HEK293 (cell line): ENCODE results near the gene HNRNPUL1.
A peak's percentile ranks its signal among the peaks of the same experiment; 100 is the strongest.

Source experiments
- CTCF ChIA-PET: fragments of 350-600 bp; formaldehyde crosslinking; extraction: SDS; loops from one replicate; lab custom pipeline; 2021; ENCODE audit warnings: antibody characterized with exemption; lab: Yijun Ruan, JAX
- POLR2A ChIA-PET: fragments of 300-600 bp; formaldehyde crosslinking; extraction: SDS; loops from one replicate; lab custom pipeline; 2020; ENCODE audit warnings: antibody characterized with exemption, inconsistent platforms; lab: Yijun Ruan, JAX
- H3K27ac ChIP-seq: fragments of 200-500 bp; sonication (Bioruptor generic); 2 replicates; pipeline ENCODE4 v1.5.1; 2014; ENCODE audit warnings: low read depth, low read length, control low read depth, inconsistent platforms; ENCODE audit errors: extremely low read depth
- H3K36me3 ChIP-seq, 2 experiments: fragments of 200-500 bp in 1 of 2; sonication (Bioruptor generic) in 1 of 2; 1 replicate in 1 of 2; 2 replicates in 1 of 2; pipeline ENCODE4 v1.5.1; 2014 to 2017; ENCODE audit warnings: inconsistent platforms in 2 of 2, low read length in 2 of 2; ENCODE audit not compliant: control insufficient read depth in 2 of 2, insufficient read depth in 1 of 2
- H3K4me1 ChIP-seq: fragments of 200-500 bp; sonication (Bioruptor generic); 2 replicates; pipeline ENCODE4 v1.5.1; 2014; ENCODE audit warnings: mild to moderate bottlenecking, low read length, inconsistent platforms; ENCODE audit not compliant: control insufficient read depth, insufficient read depth
- H3K4me3 ChIP-seq: 2 replicates; pipeline ENCODE4 v1.5.1; 2011; ENCODE audit warnings: low read depth, mild to moderate bottlenecking, control low read depth, low read length, moderate library complexity
- H3K9me3 ChIP-seq: fragments of 200-500 bp; sonication (Bioruptor generic); 2 replicates; pipeline ENCODE4 v1.5.1; 2014; ENCODE audit warnings: low read depth, low read length, inconsistent platforms; ENCODE audit not compliant: control insufficient read depth, insufficient read depth
- MYNN ChIP-seq: fragments of 450-650 bp; formaldehyde crosslinking; IDR thresholded peaks from 2 replicates; pipeline ENCODE4 v1.5.1; 2016; ENCODE audit warnings: missing biosample characterization, missing genetic modification characterization, borderline replicate concordance
- SCRT2 ChIP-seq: fragments of 450-650 bp; formaldehyde crosslinking; IDR thresholded peaks from 2 replicates; pipeline ENCODE4 v1.5.1; 2016; ENCODE audit warnings: missing biosample characterization, missing genetic modification characterization
- SP7 ChIP-seq: fragments of 450-650 bp; formaldehyde crosslinking; IDR thresholded peaks from 2 replicates; pipeline ENCODE4 v1.5.1; 2016; ENCODE audit warnings: missing biosample characterization, missing genetic modification characterization
- YY2 ChIP-seq: fragments of 450-650 bp; formaldehyde crosslinking; IDR thresholded peaks from 2 replicates; pipeline ENCODE4 v1.5.1; 2016; ENCODE audit warnings: missing biosample characterization, missing genetic modification characterization
- ZBTB10 ChIP-seq: fragments of 450-650 bp; formaldehyde crosslinking; IDR thresholded peaks from 2 replicates; pipeline ENCODE4 v1.5.1; 2016; ENCODE audit warnings: missing biosample characterization, missing genetic modification characterization
- ZBTB49 ChIP-seq: fragments of 450-650 bp; formaldehyde crosslinking; IDR thresholded peaks from 2 replicates; pipeline ENCODE4 v1.5.1; 2016; ENCODE audit warnings: missing biosample characterization, missing genetic modification characterization, low read depth
- ZFHX2 ChIP-seq: fragments of 450-650 bp; formaldehyde crosslinking; conservative IDR thresholded peaks from 2 replicates; pipeline ENCODE4 v1.5.1; 2016; ENCODE audit warnings: missing biosample characterization, missing genetic modification characterization
- ZFP3 ChIP-seq: fragments of 450-650 bp; formaldehyde crosslinking; IDR thresholded peaks from 2 replicates; pipeline ENCODE4 v1.5.1; 2016; ENCODE audit warnings: low read depth, missing biosample characterization, missing genetic modification characterization
- ZNF114 ChIP-seq: fragments of 450-650 bp; formaldehyde crosslinking; IDR thresholded peaks from 2 replicates; pipeline ENCODE4 v1.5.0; 2017; ENCODE audit warnings: missing biosample characterization, missing genetic modification characterization
- ZNF221 ChIP-seq: fragments of 450-650 bp; formaldehyde crosslinking; IDR thresholded peaks from 2 replicates; pipeline ENCODE4 v1.5.1; 2017; ENCODE audit warnings: missing biosample characterization, missing genetic modification characterization, borderline replicate concordance
- ZNF23 ChIP-seq: fragments of 450-650 bp; formaldehyde crosslinking; IDR thresholded peaks from 2 replicates; pipeline ENCODE4 v1.5.1; 2016; ENCODE audit warnings: missing biosample characterization, missing genetic modification characterization, borderline replicate concordance
- ZNF394 ChIP-seq: fragments of 450-650 bp; formaldehyde crosslinking; IDR thresholded peaks from 2 replicates; pipeline ENCODE4 v1.5.1; 2016; ENCODE audit warnings: missing biosample characterization, missing genetic modification characterization, mild to moderate bottlenecking, moderate library complexity, borderline replicate concordance
- ZNF404 ChIP-seq: fragments of 450-650 bp; formaldehyde crosslinking; IDR thresholded peaks from 2 replicates; pipeline ENCODE4 v1.5.1; 2017; ENCODE audit warnings: missing biosample characterization, missing genetic modification characterization
- ZNF518A ChIP-seq: fragments of 450-650 bp; formaldehyde crosslinking; conservative IDR thresholded peaks from 2 replicates; pipeline ENCODE4 v1.5.1; 2016; ENCODE audit warnings: low read depth, missing biosample characterization, missing genetic modification characterization
- ZNF660 ChIP-seq: fragments of 450-650 bp; IDR thresholded peaks from 2 replicates; pipeline ENCODE4 v1.5.1; 2018; ENCODE audit warnings: missing biosample characterization, mild to moderate bottlenecking, missing genetic modification characterization
- ZNF792 ChIP-seq: fragments of 450-650 bp; formaldehyde crosslinking; IDR thresholded peaks from 2 replicates; pipeline ENCODE4 v1.5.1; 2016; ENCODE audit warnings: missing biosample characterization, missing genetic modification characterization

Gene HNRNPUL1

GRCh38 chr19:41299046-41299754 is 35.0 kb downstream of the HNRNPUL1 start:
- H3K4me3 ChIP-seq: no peak overlapping the region
- TF ChIP-seq ZFHX2 (tag by site-specific recombination) (peak; percentile 27), ZNF792 (tag by site-specific recombination) (no peak), ZNF114 (no peak)
- CTCF ChIA-PET: interaction anchor here (0.6 to 12.7 kb wide), 5 partner anchors 8 to 664 kb away, joined by 3 to 120 read pairs (median 6); no protein-coding TSS in a partner anchor
- peaks cover 97 to 100% of the 10 kb centered on the region in 2 experiments for H3K36me3 ChIP-seq
- POLR2A ChIA-PET: no interaction called here
- H3K4me1 ChIP-seq: no peaks in the 10 kb centered on the region
- H3K9me3 ChIP-seq: no peaks in the 10 kb centered on the region
- H3K27ac ChIP-seq: peak overlapping the region; percentile 52; the same call in 1 of the 2 replicates

- peak overlapping the region; percentile 52; the same call in 1 of the 2 replicates for H3K27ac ChIP-seq
- CTCF ChIA-PET: interaction anchor here (1.7 to 12.7 kb wide), 3 partner anchors 7 to 665 kb away, joined by 4 to 120 read pairs (median 6); no protein-coding TSS in a partner anchor
Observed at GRCh38 chr19:41299755-41300089, 35.5 kb downstream of the HNRNPUL1 start.

GRCh38 chr19:41300555-41300954 is 36.4 kb downstream of the HNRNPUL1 start:
- Histone ChIP-seq H3K36me3 (peaks cover 97 to 100% of the 10 kb centered on the region in 2 experiments), H3K27ac (peak overlapping the region; percentile 52; the same call in 1 of the 2 replicates), H3K9me3 (no peaks in the 10 kb centered on the region), H3K4me3 (no peak overlapping the region), H3K4me1 (no peaks in the 10 kb centered on the region)
- CTCF ChIA-PET: interaction anchor here (0.8 to 12.7 kb wide), 3 partner anchors 6 to 98 kb away, joined by 3 to 120 read pairs (median 3); no protein-coding TSS in a partner anchor
- POLR2A ChIA-PET: no interaction called here
- TF ChIP-seq MYNN (tag by site-specific recombination) (no peak), ZNF518A (tag by site-specific recombination) (no peak), ZNF394 (tag by site-specific recombination) (no peak), ZNF221 (no peak)

More at GRCh38 chr19:41299755-41300089, 35.5 kb downstream of the HNRNPUL1 start:
- Histone ChIP-seq H3K36me3 (peaks cover 97 to 100% of the 10 kb centered on the region in 2 experiments), H3K9me3 (no peaks in the 10 kb centered on the region), H3K4me3 (no peak overlapping the region), H3K4me1 (no peaks in the 10 kb centered on the region)
- POLR2A ChIA-PET: no interaction called here
- TF ChIP-seq SCRT2 (peak; percentile 55; the same call in 1 of the 2 replicates), ZNF404 (no peak), YY2 (tag by site-specific recombination) (0 out of 2 replicates have a peak, but pooled peaks have one; percentile 19), ZBTB49 (tag by site-specific recombination) (peak; percentile 88), ZNF660 (tag by site-specific recombination) (0 out of 2 replicates have a peak, but pooled peaks have one; percentile 21), ZBTB10 (tag by site-specific recombination) (peak; percentile 23; the same call in 1 of the 2 replicates), ZNF23 (tag by site-specific recombination) (no peak), SP7 (tag by site-specific recombination) (0 out of 2 replicates have a peak, but pooled peaks have one; percentile 16), ZFP3 (tag by site-specific recombination) (no peak)
